NCI-H1417 treated with DMSO at 0.1 percent for 48 hours (cell line): ENCODE measurements around the gene HMG20B.
"Not testable (repeated sequence)": the region's sequence is repeated elsewhere in the genome, so short reads cannot be mapped to it uniquely, and the experiment has no call there.

Experiments
- DNase-seq: peaks from one replicate; lab custom pipeline; 2025; lab: John Stamatoyannopoulos, UW

The HMG20B gene

GRCh38 chr19:3584036-3584802, 11.5 kb downstream of the HMG20B start:
- DNase-seq: not testable (repeated sequence)

- DNase-seq: no peak
These were observed 12.8 kb downstream of the HMG20B start, which contains the start of gene GIPC3 for GRCh38 chr19:3585301-3586126. Gene GIPC3 (plus strand): TSS chr19:3585478. CDS start chr19:3585598, 120 bp downstream.

- DNase-seq: no peak
These were observed 13.4 kb downstream of the HMG20B start for GRCh38 chr19:3586127-3586626.

- no peak for DNase-seq
These were observed 14.1 kb downstream of the HMG20B start for GRCh38 chr19:3586707-3587346.

GRCh38 chr19:3589439-3589838, 16.7 kb downstream of the HMG20B start:
- DNase-seq: no peak

GRCh38 chr19:3589949-3590348, 17.2 kb downstream of the HMG20B start:
- no peak for DNase-seq

- no peak for DNase-seq
These were observed 18.4 kb downstream of the HMG20B start for GRCh38 chr19:3590991-3591659.

GRCh38 chr19:3591876-3592613, 19.3 kb downstream of the HMG20B start:
- no peak for DNase-seq

GRCh38 chr19:3593156-3593555, 20.4 kb downstream of the HMG20B start:
- DNase-seq: no peak

- DNase-seq: no peak
These were observed 22.8 kb downstream of the HMG20B start for GRCh38 chr19:3595521-3596061.

- no peak for DNase-seq
These were observed 27.0 kb downstream of the HMG20B start for GRCh38 chr19:3599776-3600187.

GRCh38 chr19:3601021-3601420, 28.3 kb downstream of the HMG20B start:
- DNase-seq: no peak

- no peak for DNase-seq
These were observed 30.5 kb downstream of the HMG20B start for GRCh38 chr19:3603121-3603811.

GRCh38 chr19:3604227-3604986, 31.7 kb downstream of the HMG20B start:
- no peak for DNase-seq

GRCh38 chr19:3604987-3605343, 32.2 kb downstream of the HMG20B start:
- DNase-seq: no peak

GRCh38 chr19:3605361-3605760, 32.6 kb downstream of the HMG20B start:
- no peak for DNase-seq

- no peak for DNase-seq
These were observed 33.0 kb downstream of the HMG20B start for GRCh38 chr19:3605770-3606169.

- DNase-seq: no peak
These were observed 33.5 kb downstream of the HMG20B start for GRCh38 chr19:3606174-3606689.

GRCh38 chr19:3606690-3607289, 34.0 kb downstream of the HMG20B start, which contains the start of gene TBXA2R:
Gene TBXA2R (minus strand): TSS chr19:3606875. CDS start chr19:3600634, 6,241 bp downstream.
- DNase-seq: no peak
